ENCODE measurements around the gene FOXR1.
A peak's percentile ranks its signal among the peaks of the same experiment; 100 is the strongest.
"Not testable (repeated sequence)": the region's sequence is repeated elsewhere in the genome, so short reads cannot be mapped to it uniquely, and the experiment has no call there.

Gene FOXR1

DNA sequence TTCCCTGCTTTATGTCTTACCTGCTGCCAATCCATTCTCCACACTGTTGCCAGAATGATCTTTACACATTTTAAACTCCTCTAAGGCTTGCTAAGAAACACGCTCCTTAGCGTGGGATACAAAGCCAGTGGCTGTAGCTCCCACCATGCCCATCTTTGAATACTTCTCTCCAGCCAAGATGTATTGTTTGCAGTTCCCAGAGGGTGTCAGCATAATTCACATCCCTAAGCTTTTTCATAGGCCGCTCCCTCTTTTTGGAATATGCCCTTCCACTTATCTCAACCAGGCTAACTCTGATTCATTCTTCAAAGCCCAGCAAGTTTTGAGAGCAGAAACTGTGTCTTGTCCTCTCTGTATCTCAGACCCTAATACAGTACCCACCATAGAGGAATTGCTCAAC lies 23.6 kb upstream of the FOXR1 start:
- no peak for DNase-seq (ENCODE audit: low spot score)

- no peak for DNase-seq (ENCODE audit: low spot score)
These were observed 18.3 kb upstream of the FOXR1 start for GRCh38 chr11:118953265-118953664.

- not testable (repeated sequence) for DNase-seq (ENCODE audit: low spot score)
These were observed 17.6 kb upstream of the FOXR1 start for GRCh38 chr11:118953976-118954375.

DNA sequence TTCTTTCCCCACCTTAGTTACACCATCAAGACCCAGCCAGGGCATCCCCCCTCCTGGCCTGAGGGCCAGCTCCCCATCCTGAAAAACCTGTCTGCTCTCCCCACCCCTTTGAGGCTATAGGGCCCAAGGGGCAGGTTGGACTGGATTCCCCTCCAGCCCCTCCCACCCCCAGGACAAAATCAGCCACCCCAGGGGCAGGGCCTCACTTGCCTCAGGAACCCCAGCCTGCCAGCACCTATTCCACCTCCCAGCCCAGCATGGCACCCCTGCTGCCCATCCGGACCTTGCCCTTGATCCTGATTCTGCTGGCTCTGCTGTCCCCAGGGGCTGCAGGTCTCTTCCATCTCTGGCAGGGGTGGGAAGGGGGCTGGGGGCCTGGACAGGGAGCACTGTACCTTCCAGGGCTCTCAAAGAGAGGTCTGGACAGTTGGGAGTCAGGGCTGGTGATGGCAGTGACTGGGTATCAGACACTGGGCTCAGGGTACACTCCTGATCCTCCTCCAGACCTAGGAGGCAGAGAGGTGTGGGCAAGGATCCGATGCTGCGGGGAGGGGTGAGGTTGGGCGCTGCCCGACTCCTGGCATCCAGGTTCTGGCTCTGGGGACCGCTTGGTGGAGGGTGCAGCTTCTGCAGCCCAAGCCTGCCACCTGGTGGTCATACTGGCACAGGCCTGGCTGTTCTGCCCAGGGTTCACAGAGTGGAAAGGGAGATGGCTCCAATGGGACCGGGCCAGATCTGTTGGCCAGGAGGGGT lies 15.3 kb upstream of the FOXR1 start, which contains the start of gene UPK2:
Gene UPK2, plus strand, starts transcription at position 205 of the 753 bp plus-strand sequence. Its CDS starts 53 bp downstream, at position 258.
- peak; percentile 92 for DNase-seq (ENCODE audit: low spot score)

DNA sequence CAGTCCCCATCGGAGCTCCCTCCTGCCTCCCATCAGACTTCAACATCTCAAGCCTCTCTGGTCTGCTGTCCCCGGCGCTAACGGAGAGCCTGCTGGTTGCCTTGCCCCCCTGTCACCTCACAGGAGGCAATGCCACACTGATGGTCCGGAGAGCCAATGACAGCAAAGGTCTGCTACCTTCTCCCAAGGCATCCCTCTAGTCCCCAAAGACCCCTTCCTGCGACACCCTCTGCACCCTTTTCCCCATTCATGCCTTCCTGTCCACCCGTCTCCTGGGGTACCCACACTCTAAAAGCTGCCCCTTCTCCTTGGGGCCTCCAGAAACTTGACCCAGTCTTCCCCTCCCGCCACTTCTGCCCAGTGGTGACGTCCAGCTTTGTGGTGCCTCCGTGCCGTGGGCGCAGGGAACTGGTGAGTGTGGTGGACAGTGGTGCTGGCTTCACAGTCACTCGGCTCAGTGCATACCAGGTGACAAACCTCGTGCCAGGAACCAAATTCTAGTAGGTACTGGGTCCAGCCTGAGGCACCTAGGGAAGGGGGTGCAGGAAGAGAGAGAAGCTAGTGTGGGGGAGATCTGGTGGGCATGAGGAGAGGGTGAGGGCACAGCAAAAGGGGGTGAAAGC lies 14.6 kb upstream of the FOXR1 start:
- DNase-seq (ENCODE audit: low spot score) = no peak

- DNase-seq (ENCODE audit: low spot score) = no peak
These were observed 14.0 kb upstream of the FOXR1 start for GRCh38 chr11:118957549-118957948.

DNA sequence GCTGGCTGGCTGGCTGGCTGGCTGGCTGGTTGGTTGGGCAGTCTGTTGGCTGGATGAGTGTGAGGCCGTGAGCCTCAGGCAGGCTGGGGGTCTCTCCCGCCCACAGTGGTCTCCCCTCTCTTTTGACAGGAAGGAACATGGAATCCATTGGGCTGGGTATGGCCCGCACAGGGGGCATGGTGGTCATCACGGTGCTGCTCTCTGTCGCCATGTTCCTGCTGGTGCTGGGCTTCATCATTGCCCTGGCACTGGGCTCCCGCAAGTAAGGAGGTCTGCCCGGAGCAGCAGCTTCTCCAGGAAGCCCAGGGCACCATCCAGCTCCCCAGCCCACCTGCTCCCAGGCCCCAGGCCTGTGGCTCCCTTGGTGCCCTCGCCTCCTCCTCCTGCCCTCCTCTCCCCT lies 13.6 kb upstream of the FOXR1 start:
- DNase-seq (ENCODE audit: low spot score) = no peak

DNA sequence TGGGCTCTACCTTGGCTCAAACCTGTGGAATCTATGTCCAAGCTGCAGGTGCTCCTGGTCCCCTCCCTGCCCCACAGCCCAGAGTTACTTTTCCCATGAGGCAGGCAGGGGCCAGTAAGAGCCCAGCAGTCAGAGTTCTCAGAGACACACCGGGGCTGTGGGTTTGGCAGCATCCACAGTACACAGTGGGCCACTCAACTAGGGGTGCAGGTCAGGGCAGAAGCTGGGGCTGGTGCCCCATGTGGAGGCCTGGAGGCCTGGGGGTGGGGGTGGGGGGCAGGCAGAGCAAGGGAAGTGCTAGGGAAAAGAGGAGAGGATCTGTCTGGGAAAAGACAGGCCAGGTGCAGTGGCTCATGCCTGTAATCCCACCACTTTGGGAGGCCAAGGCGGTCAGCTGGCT lies 13.0 kb upstream of the FOXR1 start:
- no peak for DNase-seq (ENCODE audit: low spot score)

- no peak for DNase-seq (ENCODE audit: low spot score)
These were observed 10.4 kb upstream of the FOXR1 start for GRCh38 chr11:118961189-118961588.

GRCh38 chr11:118961591-118961990 lies 10.0 kb upstream of the FOXR1 start:
- no peak for DNase-seq (ENCODE audit: low spot score)

DNA sequence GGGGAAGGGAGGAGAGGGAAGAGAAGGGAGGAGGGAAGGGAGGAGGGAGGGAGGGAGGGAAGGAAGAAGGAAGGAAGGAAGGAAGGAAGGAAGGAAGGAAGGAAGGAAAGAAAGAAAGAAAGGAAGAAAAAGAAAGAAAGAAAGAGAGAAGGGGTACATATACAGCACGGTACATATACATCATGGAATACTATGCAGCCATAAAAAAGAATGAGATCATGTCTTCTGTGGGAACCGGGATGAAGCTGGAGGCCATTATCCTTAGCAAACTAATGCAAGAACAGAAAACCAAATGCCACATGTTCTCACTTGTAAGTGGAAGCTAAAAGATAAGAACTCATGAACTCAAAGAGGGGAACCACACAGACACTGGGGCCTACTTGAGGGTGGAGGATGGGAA lies 2.1 kb upstream of the FOXR1 start:
- DNase-seq (ENCODE audit: low spot score) = not testable (repeated sequence)

DNA sequence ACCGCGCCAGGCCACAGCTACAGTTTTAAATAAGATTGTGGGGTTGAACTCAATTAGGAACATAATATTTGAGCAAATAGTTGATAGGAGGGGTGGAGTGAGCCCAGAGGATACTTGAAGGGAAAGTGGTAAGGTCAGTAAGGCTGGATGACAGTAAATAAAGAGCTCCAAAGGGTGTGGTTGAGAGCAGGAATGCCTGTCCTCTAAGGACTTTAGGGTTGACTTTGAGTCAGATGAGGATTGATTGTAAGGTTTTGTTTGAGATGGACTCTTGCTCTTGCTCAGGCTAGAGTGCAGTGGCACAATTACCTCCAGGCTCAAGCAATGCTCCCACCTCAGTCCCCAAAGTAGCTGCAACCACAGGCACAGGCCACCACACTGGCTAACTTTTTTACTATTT lies 2.4 kb downstream of the FOXR1 start:
- DNase-seq (ENCODE audit: low spot score) = no peak

DNA sequence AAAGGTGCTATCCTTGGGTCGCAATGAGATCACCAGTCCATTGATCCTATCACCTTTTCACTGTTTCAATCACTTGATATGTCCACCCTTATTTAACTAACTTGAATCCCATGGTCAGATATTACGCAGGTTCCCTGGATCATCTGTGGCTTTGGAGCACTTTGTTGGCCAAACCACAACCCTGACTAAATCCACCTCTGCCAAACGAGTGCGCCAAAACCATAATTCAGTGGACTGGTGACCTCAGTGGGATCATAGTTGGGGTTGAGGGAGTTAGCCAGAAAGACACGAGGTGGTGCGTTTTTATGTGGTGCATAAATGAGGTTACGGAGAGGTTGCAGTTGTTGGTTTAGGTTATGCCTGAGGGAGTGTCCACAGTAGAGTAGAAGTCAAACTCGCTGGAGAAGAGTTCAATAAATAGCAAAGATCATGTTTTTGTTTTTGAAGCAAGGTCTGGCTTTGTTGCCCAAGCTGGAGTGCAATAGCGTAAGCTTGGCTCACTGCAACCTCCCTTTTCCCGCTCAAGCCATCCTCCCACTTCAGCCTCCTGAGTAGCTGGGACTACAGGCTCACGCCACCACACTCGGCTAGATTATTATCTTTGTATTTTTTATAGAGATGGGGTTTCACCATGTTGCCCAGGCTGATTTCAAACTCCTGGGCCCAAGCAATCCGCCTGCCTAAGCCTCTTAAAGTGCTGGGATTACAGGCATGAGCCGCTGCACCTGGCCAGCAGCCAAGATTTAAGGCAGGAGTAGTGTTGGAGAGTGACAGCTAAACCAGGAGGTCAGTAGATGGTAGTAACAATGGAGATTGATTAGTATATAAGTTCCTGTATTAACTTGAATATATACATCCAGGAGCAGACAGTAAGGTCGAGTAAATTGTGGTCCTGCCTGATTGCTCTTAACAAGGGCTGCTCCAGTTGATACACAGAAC lies 4.5 kb downstream of the FOXR1 start:
- DNase-seq (ENCODE audit: low spot score) = no peak

- DNase-seq (ENCODE audit: low spot score) = no peak
These were observed 7.9 kb downstream of the FOXR1 start for GRCh38 chr11:118979434-118979833.

GRCh38 chr11:118980191-118980881 lies 8.8 kb downstream of the FOXR1 start:
- DNase-seq (ENCODE audit: low spot score) = no peak

GRCh38 chr11:118984337-118984736 lies 12.8 kb downstream of the FOXR1 start:
- not testable (repeated sequence) for DNase-seq (ENCODE audit: low spot score)

DNA sequence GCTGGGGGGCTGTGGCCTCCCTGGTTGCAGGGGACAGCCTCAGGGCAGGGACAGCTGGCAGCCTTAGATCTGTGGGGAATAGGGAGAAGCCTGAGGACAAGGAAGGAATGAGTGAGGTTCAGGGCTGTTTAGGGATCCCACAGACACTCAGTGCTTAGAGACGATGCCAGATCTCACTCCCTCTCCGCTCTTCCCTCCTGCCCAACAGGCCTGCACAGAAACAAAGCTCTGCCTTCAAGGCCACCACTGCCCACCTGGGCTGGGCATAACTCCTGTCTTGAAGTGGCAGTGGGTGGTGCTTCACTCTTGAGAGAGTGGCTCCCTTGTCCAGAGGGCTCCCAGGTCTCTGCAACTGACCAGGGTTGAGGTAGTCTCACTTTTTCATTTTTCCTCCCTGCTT lies 13.3 kb downstream of the FOXR1 start:
- DNase-seq (ENCODE audit: low spot score) = no peak

GRCh38 chr11:118988280-118988679 lies 16.7 kb downstream of the FOXR1 start:
- DNase-seq (ENCODE audit: low spot score) = no peak

DNA sequence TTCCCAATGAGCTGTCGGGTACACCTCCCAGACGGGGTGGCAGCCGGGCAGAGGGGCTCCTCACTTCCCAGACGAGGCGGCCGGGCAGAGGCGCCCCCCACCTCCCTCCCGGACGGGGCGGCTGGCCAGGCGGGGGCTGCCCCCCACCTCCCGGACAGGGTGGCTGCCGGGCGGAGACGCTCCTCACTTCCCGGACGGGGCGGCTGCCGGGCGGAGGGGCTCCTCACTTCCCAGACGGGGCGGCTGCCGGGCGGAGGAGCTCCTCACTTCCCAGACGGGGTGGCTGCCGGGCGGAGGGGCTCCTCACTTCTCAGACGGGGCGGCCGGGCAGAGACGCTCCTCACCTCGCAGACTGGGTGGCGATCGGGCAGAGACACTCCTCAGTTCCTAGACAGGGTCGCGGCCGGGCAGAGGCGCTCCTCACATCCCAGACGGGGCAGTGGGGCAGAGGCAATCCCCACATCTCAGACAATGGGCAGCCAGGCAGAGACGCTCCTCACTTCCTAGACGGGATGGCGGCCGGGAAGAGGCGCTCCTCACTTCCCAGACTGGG lies 20.0 kb downstream of the FOXR1 start:
- not testable (repeated sequence) for DNase-seq (ENCODE audit: low spot score)

GRCh38 chr11:118996926-118997626 lies 25.5 kb downstream of the FOXR1 start:
- peak; percentile 74 for DNase-seq (ENCODE audit: low spot score)
